ENCODE measurements around the gene NYAP2.

- TF ChIP-seq CTCF (conservative IDR thresholded peaks at IDR 0.05 in 1 of 2, IDR thresholded peaks at IDR 0.05 in 1 of 2; ENCODE audit: extremely low read depth in 1 of 2, insufficient read depth in 1 of 2, low read depth in 1 of 2, low read length in 2 of 2) (no peak), EZH2 (IDR thresholded peaks at IDR 0.05; ENCODE audit: borderline replicate concordance, low read length) (no peak)
These were observed 279.3 kb downstream of the NYAP2 start for GRCh38 chr2:225678792-225679191.
